Ecto neural progenitor cell (in vitro differentiated cells): ENCODE data around the gene FBLN2.
"Not testable (repeated sequence)": the region's sequence is repeated elsewhere in the genome, so short reads cannot be mapped to it uniquely, and the experiment has no call there.

ENCODE experiments used
- DNase-seq: peaks from one replicate; pipeline ENCODE4 v3.0.0-alpha.2; 2018; ENCODE audit warnings: low spot score

FBLN2 gene

GRCh38 chr3:13549623-13550422 is 898 bp downstream of the FBLN2 start:
- no peak for DNase-seq

DNA sequence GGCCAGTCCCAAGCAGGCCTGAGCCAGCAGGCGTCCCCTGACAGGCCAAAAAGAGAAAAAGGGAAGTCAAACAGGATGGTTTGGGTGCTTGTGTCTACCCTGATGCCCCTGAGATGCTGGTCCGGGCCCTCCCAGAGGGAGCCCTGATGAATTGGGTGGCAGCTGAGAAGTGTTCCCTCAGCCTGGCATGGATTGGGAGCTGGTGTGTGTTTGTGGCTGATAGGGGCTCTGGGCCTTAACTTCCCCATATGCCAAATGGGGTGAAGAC is 1.4 kb downstream of the FBLN2 start:
- DNase-seq, result no peak

GRCh38 chr3:13550791-13551360 is 2.0 kb downstream of the FBLN2 start:
- no peak for DNase-seq

DNA sequence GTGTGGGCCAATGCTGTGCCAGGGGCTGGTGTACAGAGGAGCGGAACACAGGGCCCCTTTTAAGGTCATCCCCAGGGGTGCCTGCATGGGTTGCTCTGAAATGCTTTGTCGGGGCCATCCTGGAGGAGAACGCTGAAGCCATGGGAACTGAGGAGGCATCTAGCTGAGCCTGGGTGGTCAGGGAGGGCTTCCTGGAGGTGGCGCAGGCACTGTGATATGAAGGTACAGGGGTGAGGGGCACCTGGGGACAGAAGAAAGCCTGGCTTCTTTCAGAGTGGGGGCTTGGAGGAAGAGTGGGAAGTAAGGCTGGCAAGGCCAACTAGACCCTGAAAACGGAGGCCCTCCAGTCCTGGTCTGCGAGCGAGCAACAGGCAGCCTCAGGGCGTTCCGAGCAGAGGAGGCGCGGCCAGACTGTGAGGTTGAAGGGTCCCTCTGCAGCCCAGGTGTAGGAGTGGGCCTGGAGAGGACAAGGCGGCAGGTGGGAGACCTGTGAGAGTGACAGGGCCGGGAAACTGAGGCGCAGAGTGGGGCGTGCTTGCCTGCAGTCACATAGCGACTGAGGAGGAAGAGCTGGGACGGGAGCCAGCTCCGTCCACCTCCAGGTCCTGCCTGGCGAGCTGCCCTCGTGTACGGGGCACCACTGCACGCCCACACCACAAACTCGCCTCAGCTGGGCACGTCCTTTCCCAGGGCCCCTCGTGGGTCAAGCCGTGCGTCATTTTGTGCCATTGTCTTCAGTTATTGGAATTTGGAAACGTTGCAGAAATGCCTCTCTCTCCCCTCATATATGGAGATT is 4.1 kb downstream of the FBLN2 start:
- DNase-seq, result no peak

DNA sequence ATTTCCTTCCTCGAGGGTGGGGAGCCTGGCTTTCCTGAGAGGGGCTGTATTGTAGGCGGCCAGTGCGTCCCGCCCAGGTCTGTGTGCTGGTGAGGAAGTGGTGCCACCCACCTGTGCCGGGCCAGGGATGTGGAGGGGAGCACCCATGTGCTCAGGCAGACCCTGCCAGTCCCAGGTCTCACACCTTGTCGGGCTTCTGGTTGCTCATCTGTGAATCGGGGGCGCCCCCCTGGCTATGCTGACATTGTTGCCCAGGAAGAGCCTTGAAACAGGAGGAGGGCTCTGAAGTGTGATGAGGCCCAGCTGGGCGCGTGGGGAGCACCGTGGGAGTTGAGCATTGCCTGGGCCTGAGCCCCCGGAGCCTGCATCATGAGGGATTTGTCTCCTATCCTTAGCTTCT is 4.8 kb downstream of the FBLN2 start:
- no peak for DNase-seq

DNA sequence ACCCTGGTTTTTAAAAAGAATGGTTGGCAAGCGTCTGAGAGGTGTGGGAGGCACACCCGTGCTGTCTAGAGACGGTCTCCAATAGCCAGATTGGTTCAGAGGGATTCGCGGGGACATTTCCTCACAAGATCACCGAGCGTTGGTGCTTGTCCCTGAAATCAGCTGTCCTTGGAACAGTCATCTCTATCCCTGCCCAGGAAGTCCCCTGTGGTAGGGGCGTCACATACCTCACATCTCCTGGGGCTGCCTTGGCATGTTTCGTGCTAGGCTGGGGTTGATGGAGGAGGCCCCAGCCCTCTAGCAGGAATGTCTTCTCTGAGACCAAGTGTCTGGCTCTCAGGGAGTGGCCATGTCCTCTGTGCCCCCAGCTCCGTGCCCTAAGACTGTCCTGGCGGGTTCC is 6.8 kb downstream of the FBLN2 start:
- no peak for DNase-seq

DNA sequence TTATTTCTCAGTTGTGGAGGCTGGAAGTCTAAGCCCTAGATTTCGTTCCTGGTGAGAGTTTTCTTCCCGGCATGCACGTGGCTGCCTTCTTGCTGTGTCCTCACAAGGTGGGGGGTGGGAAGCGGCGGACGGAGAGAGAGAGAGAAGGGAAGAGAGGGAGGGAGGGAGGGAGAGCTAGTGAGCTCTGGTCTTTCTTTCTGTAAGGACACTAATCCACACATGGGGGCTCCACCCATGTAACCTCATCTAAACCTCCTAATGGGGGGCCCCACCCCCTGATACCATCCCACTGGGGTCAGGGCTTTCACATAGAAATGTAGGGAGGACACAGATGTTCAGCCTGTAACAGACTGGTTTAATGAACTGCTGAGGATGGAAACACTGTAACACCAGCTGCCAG is 7.3 kb downstream of the FBLN2 start:
- no peak for DNase-seq

- peak; percentile 75 for DNase-seq
These were observed 8.0 kb downstream of the FBLN2 start for GRCh38 chr3:13556917-13557316.

- no peak for DNase-seq
These were observed 8.5 kb downstream of the FBLN2 start for GRCh38 chr3:13557417-13557816.

GRCh38 chr3:13557926-13558325 is 9.0 kb downstream of the FBLN2 start:
- DNase-seq, result no peak

DNA sequence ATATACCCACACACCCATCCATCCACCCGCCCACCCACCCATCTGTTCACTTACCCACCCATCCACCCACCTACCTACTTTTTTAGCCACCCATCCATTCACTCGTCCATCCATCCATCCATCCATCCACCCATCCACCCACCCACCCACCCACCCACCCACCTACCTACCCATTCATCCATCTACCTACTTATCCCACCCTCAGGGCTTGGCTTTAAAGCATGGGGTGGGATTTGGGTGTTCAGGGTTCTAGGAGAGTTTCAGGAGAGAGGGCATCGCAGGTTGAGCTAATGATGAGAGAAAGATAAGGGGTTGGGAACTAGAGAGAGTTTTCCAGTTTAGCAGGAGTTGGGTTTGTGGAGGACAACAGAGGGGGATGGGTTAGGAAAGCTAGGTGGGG is 9.7 kb downstream of the FBLN2 start:
- DNase-seq, result no peak

GRCh38 chr3:13559764-13560525 is 11.0 kb downstream of the FBLN2 start:
- DNase-seq, result no peak

DNA sequence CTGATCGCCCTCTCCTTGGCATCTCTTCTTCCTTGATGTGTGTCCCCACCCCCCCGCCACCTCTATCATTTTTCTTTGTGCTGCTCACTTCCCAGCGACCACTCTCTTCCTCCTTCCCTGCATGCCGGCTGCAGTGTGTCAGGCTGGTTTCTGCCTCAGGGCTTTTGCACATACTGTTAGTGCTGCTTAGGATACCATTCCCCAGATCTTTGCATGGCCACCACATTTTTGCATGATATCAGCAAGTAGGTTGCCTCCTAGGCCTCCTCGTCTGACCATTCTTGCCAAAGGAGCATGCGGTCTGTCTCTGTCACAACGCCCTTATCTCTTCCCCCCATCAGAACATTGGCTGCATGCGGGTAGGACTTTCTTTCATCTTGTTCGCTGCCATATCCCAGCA is 12.5 kb downstream of the FBLN2 start:
- DNase-seq, result no peak

DNA sequence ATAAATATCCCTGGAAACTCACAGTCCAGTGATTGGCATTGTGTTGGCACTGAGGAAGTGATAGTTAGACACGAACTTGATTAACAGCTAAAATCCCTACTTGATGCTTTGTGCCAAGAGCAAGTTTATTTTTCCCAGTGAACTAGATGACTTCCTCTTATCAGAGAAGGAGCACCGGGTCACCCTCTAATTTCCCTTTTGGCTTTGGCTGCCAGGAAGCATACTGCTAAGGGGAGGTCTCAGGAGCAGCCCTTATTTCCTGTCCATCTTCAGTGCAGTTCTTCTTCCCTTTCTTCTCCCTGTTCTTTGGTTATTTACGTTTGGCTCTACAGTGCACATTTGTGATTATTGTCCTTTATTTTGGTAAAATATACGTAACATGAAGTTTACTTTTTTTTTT is 13.0 kb downstream of the FBLN2 start:
- no peak for DNase-seq

DNA sequence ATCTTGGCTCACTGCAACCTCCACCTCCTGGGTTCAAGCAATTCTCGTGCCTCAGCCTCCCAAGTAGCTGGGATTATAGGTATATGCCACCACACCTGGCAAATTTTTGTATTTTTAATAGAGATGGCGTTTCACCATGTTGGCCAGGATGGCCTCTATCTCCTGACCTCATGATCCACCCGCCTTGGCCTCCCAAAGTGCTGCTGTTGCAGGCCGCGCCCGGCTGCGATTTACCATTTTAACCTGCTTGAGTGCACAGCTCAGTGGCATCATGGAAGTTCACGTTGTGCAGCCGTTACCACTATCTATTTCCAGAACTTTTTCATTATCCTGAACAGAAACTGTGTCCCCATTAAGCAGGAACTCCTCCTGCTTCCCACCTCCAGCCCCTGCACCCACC is 13.5 kb downstream of the FBLN2 start:
- DNase-seq, result not testable (repeated sequence)

- no peak for DNase-seq
These were observed 14.4 kb downstream of the FBLN2 start for GRCh38 chr3:13563321-13563720.

DNA sequence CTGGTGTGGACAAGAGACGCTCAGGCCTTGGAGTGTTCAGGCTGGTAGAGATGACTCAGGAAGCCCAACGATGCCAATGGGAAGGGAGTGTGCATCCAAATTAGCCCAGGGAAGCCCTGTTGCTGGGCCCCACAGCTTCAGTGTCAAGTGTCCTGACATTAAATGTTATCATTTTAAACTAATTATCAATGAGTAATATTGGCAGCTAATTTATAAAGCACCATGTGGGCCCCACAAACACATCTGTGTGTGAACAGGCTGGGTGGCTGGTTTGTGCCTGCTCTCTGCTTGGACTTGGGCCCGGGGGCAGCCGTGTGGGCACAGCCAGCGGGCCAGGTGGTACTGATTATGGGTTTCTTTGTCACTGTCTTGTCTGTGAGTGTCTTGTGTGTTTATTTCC is 15.0 kb downstream of the FBLN2 start:
- no peak for DNase-seq

DNA sequence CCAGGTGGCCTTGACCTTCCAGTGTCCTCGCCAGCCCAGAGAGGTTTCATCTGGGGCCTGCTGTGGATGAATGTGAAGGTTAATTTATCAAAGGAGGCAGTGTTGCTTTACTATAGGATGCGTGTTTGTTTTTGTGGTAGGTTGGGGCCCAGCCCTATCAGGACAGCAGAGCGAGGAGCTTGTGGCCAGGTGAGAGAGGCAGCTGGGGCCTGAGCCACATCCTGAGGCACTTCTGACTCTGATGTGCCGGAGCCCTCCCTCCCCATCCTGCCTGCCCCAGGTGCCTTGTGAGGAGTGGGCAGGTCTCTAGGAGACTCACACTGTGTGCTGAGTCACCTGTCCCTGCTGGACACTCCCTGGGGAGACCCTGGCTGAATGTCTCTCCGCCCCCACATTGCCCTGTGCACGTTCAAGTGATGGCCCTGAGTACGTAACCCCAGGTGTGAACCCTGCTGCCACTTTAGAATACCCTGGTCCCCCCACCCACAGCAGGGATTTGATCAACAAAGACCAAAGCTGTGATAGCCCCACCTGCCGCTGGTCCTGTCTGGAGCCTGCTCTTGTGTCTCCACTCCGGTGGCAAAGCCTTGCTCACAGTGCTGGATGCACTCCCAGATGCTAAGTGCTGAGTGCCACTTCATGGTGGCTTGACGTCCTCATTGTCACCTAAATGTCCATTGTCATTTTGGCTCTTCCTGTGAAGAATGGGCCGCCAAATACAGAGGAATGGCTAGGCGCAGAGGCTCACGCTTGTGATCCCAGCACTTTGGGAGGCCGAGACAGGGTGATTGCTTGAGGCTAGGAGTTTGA is 16.0 kb downstream of the FBLN2 start:
- DNase-seq, result no peak

DNA sequence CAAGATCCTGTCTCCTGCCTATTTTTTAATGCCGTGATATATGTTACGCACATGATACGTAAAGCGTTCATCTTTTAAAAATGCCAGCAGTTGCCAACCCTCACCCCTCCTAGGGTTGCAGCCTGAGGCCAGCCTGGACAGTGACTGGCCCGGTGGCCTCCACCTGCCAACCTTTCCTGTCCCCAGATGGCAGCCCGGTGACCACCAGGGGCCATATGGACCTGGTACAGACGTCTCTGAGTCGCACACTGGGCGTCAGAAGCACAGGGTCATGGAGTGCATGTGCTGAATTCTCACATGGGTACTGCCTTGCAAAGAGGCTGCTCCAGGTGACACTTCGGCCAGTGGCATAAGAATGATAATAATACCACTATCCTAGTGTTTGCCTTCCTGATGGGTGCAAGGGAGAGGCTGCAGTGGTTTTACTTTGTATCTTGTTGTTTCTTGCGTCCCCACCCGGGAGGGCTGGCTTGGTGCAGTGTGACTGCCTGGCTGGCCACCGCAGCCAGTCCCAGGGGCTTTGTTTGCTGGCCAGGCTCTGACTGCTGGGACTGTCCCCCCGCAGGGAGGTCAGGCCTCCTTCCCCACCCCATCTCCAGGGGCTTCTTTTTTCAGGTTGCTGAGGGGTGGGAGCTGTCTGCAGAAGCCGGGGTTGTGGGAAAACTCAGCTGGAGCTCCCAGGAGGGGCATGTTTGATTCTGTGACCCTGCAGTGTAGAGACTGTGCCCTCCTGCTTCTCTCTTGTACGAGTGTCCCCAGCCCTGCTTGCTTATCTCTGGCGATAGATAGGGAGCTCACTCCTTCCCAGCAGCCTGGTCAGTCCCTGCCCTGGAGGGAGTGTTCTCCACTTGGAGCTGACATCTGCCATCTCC is 16.9 kb downstream of the FBLN2 start:
- no peak for DNase-seq

GRCh38 chr3:13566453-13566748 is 17.5 kb downstream of the FBLN2 start:
- no peak for DNase-seq

DNA sequence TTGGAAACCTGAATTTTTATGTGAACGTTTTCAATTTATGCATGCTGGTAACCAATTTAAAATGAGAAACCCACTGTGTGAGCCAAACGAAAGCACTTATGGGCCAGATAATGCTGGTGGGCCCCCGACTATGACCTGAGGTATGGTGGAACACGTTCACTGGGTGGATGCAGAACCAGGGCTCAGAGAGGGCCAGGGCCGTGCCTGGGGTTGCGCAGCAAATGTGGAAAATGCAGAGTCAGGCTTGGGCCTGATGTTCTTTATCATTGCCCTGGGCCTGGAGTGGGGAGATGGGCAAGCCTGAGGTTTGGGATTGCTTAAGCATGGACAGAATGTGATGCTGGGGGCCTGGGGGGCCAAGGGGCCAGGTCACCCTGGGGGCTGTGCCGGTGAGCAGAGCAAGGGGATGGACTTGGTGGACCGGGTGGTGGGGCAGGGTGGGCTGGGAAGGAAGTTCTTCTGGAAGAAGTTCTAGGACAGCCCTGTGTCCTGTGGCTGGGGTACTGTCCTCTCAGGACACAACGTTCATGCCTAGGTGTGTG is 17.9 kb downstream of the FBLN2 start:
- DNase-seq, result no peak
